NK-92 (cell line): ENCODE results near the gene CD209.

Source experiments
- DNase-seq: peaks from one replicate; lab custom pipeline; 2025; ENCODE audit not compliant: unreplicated experiment; lab: John Stamatoyannopoulos, UW

CD209 gene

GRCh38 chr19:7706188-7706954 lies 41.0 kb downstream of the CD209 start:
- no peak for DNase-seq

GRCh38 chr19:7705387-7706187 lies 41.7 kb downstream of the CD209 start:
- DNase-seq = no peak

GRCh38 chr19:7704280-7705060 lies 42.9 kb downstream of the CD209 start:
- DNase-seq = no peak

- DNase-seq = no peak
Measured at GRCh38 chr19:7703332-7703731, 44.0 kb downstream of the CD209 start.

- DNase-seq = no peak
Measured at GRCh38 chr19:7701654-7702457, 45.5 kb downstream of the CD209 start, which contains the start of gene FCER2. TSS of gene FCER2 (minus strand) at chr19:7702131. CDS start at chr19:7699760, 2,371 bp downstream.

GRCh38 chr19:7701049-7701653 lies 46.2 kb downstream of the CD209 start:
- DNase-seq = no peak

- no peak for DNase-seq
Measured at GRCh38 chr19:7699417-7700401, 47.6 kb downstream of the CD209 start.

- no peak for DNase-seq
Measured at GRCh38 chr19:7699003-7699402, 48.3 kb downstream of the CD209 start.

GRCh38 chr19:7698583-7698982 lies 48.8 kb downstream of the CD209 start:
- DNase-seq = no peak

GRCh38 chr19:7697721-7698287 lies 49.5 kb downstream of the CD209 start:
- no peak for DNase-seq

- no peak for DNase-seq
Measured at GRCh38 chr19:7694499-7694898, 52.8 kb downstream of the CD209 start.

- DNase-seq = no peak
Measured at GRCh38 chr19:7692417-7693088, 54.8 kb downstream of the CD209 start.

GRCh38 chr19:7691497-7691896 lies 55.8 kb downstream of the CD209 start:
- no peak for DNase-seq

GRCh38 chr19:7690779-7691258 lies 56.5 kb downstream of the CD209 start:
- DNase-seq = no peak
